Natural killer cell (primary cell): ENCODE data around the gene TRIM75. TPM values are rescaled to one million over a fixed set of nuclear protein-coding genes. Genes with fewer than 3 reads are reported as not detected.

Experiments
- ATAC-seq, 3 donors: fragments of 150-1000 bp in 2 of 3; fragments of 200-7000 bp in 1 of 3; cut with Tn5 transposase; 1 replicate in 1 of 3; 2 replicates in 2 of 3; pipeline ENCODE4 v1.10.0; 2021; ENCODE audit warnings: mild to moderate bottlenecking in 2 of 3, moderate library complexity in 2 of 3
- DNase-seq, 2 donors: peaks; one replicate each; pipeline versions ENCODE4 v3.0.0 to v3.0.0-alpha.2; 2013 to 2021; ENCODE audit warnings: mixed read lengths in 1 of 2
- H3K27ac ChIP-seq: one replicate; pipeline ENCODE4 v1.5.1; 2013; ENCODE audit warnings: mild to moderate bottlenecking, low read length
- H3K27me3 ChIP-seq: one replicate; pipeline ENCODE4 v1.6.1; 2013; ENCODE audit warnings: low read length; ENCODE audit not compliant: control insufficient read depth, insufficient read depth
- H3K36me3 ChIP-seq: one replicate; pipeline ENCODE4 v1.6.1; 2013; ENCODE audit warnings: low read length; ENCODE audit not compliant: control insufficient read depth, insufficient read depth
- H3K4me1 ChIP-seq: one replicate; pipeline ENCODE4 v1.6.1; 2013; ENCODE audit warnings: low read length; ENCODE audit not compliant: control insufficient read depth, insufficient read depth
- H3K4me3 ChIP-seq: one replicate; pipeline ENCODE4 v1.5.1; 2013; ENCODE audit warnings: low read length
- H3K9me3 ChIP-seq: one replicate; pipeline ENCODE4 v1.6.1; 2013; ENCODE audit warnings: low read length; ENCODE audit not compliant: control insufficient read depth, insufficient read depth
- H3K27ac Mint-ChIP-seq, 2 donors: one replicate each; pipeline ENCODE4 v1.8.0; 2022; ENCODE audit warnings: mild to moderate bottlenecking in 2 of 2, mixed read lengths in 2 of 2, moderate library complexity in 1 of 2
- H3K27me3 Mint-ChIP-seq, 2 donors: one replicate each; pipeline ENCODE4 v1.8.0; 2022; ENCODE audit warnings: low read depth in 2 of 2, mixed read lengths in 2 of 2
- H3K36me3 Mint-ChIP-seq: one replicate; pipeline ENCODE4 v1.8.0; 2022; ENCODE audit warnings: mixed read lengths
- H3K4me1 Mint-ChIP-seq, 2 donors: one replicate each; pipeline ENCODE4 v1.8.0; 2022; ENCODE audit warnings: mixed read lengths in 2 of 2
- H3K4me3 Mint-ChIP-seq: one replicate; pipeline ENCODE4 v1.8.0; 2022; ENCODE audit warnings: mild to moderate bottlenecking, moderate library complexity, mixed read lengths
- H3K9me3 Mint-ChIP-seq, 2 donors: one replicate each; pipeline ENCODE4 v1.8.0; 2022; ENCODE audit warnings: mixed read lengths in 2 of 2
- WGBS: methylation state at CpG from one replicate; pipeline ENCODE4 v1.1.7; 2013; ENCODE audit warnings: missing lambda C conversion rate; ENCODE audit not compliant: insufficient coverage; 5-methylcytosine and 5-hydroxymethylcytosine counted together
- intact Hi-C: fragments of 100-400 bp; cut with micrococcal nuclease; formaldehyde crosslinking; loops from one replicate; pipeline ENCODE4 v1.14.2; 2022
- total RNA-seq, 4 donors: library from RNA; stranded (reverse); fragments of 120-200 nt in 1 of 4; gene quantifications; one replicate each; pipeline versions ENCODE4 v1.2.3 to v1.2.4, GENCODE V29; 2013 to 2022
- TF ChIP-seq, protein P1 (sequence below): fragments of 200-600 bp; IDR thresholded peaks from one replicate; pipeline ENCODE4 v1.8.0; 2022; ENCODE audit warnings: antibody characterized with exemption

The TRIM75 gene
- total RNA-seq, 3 donors from 2014 or later (not counting 1 experiment from before 2014, with no cell fraction given), result not detected

DNA sequence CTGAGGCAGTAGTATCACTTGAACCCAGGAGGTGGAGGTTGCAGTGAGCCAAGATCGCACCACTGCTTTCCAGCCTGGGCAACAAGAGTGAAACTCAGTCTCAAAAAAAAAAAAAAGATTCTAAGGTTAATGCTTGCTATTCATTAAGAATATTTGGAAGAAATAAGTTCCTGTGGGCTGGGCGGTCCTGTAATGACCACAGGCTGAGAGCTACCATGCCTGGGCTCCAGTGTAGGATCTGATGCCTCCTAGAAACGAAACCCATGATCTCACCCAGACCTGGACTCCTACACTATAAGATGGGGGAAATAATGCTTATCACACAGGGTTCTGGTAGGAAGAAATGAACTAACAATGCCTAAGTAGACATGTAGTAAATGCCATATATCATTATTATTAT, 41.2 kb downstream of the TRIM75 start:
- WGBS, result 98% methylated on average over 2 of the region's 3 CpGs
- Histone ChIP-seq H3K36me3 (peaks cover 14% of the 10 kb centered on the region), H3K4me1 (no peaks in the 10 kb centered on the region), H3K9me3 (no peaks in the 10 kb centered on the region), H3K27ac (no peak overlapping the region), H3K4me3 (no peak overlapping the region), H3K27me3 (no peaks in the 10 kb centered on the region)
- H3K4me1 Mint-ChIP-seq, result no peaks in the 10 kb centered on the region
- H3K27me3 Mint-ChIP-seq, result no peaks in the 10 kb centered on the region
- H3K36me3 Mint-ChIP-seq, result no peaks in the 10 kb centered on the region
- TF ChIP-seq, protein P1, sequence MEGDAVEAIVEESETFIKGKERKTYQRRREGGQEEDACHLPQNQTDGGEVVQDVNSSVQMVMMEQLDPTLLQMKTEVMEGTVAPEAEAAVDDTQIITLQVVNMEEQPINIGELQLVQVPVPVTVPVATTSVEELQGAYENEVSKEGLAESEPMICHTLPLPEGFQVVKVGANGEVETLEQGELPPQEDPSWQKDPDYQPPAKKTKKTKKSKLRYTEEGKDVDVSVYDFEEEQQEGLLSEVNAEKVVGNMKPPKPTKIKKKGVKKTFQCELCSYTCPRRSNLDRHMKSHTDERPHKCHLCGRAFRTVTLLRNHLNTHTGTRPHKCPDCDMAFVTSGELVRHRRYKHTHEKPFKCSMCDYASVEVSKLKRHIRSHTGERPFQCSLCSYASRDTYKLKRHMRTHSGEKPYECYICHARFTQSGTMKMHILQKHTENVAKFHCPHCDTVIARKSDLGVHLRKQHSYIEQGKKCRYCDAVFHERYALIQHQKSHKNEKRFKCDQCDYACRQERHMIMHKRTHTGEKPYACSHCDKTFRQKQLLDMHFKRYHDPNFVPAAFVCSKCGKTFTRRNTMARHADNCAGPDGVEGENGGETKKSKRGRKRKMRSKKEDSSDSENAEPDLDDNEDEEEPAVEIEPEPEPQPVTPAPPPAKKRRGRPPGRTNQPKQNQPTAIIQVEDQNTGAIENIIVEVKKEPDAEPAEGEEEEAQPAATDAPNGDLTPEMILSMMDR, result no peak
- no peak overlapping the region for H3K4me3 Mint-ChIP-seq
- no peak overlapping the region for H3K27ac Mint-ChIP-seq
- intact Hi-C loops, result no loop called here
- no peaks in the 10 kb centered on the region for H3K9me3 Mint-ChIP-seq
- no peak for ATAC-seq
- DNase-seq, result no peak

GRCh38 chr4:165095291-165095690, 41.6 kb downstream of the TRIM75 start:
- no peak overlapping the region for H3K27ac Mint-ChIP-seq
- no peak overlapping the region for H3K4me3 Mint-ChIP-seq
- no peaks in the 10 kb centered on the region for H3K36me3 Mint-ChIP-seq

GRCh38 chr4:165096776-165097175, 43.1 kb downstream of the TRIM75 start:
- H3K27me3 ChIP-seq, result no peaks in the 10 kb centered on the region
- no peaks in the 10 kb centered on the region for H3K9me3 Mint-ChIP-seq
- WGBS, result 100% methylated on average over 1 of the region's 2 CpGs
- H3K27ac Mint-ChIP-seq, result no peak overlapping the region
- H3K27me3 Mint-ChIP-seq, result no peaks in the 10 kb centered on the region
- no peak overlapping the region for H3K4me3 ChIP-seq
- no peak overlapping the region for H3K27ac ChIP-seq
- H3K36me3 Mint-ChIP-seq, result no peaks in the 10 kb centered on the region
- no peak overlapping the region for H3K4me3 Mint-ChIP-seq
- ATAC-seq (no peak), DNase-seq (peak in 1 of 2 donors; percentile 26)
- peaks cover 22% of the 10 kb centered on the region for H3K36me3 ChIP-seq
- H3K9me3 ChIP-seq, result no peaks in the 10 kb centered on the region
- no peaks in the 10 kb centered on the region for H3K4me1 ChIP-seq
- intact Hi-C loops, result no loop called here
- TF ChIP-seq, protein P1, result peak; percentile 36
- H3K4me1 Mint-ChIP-seq, result no peaks in the 10 kb centered on the region

More at GRCh38 chr4:165095291-165095690, 41.6 kb downstream of the TRIM75 start:
- Histone ChIP-seq H3K4me3 (no peak overlapping the region), H3K9me3 (no peaks in the 10 kb centered on the region), H3K27ac (no peak overlapping the region), H3K27me3 (no peaks in the 10 kb centered on the region), H3K36me3 (peaks cover 15% of the 10 kb centered on the region), H3K4me1 (no peaks in the 10 kb centered on the region)
- ATAC-seq (no peak), DNase-seq (no peak)
- 85% methylated on average over 1 of the region's 1 CpG for WGBS
- H3K9me3 Mint-ChIP-seq, result no peaks in the 10 kb centered on the region
- no peaks in the 10 kb centered on the region for H3K27me3 Mint-ChIP-seq
- H3K4me1 Mint-ChIP-seq, result no peaks in the 10 kb centered on the region
- TF ChIP-seq, protein P1, result no peak
- intact Hi-C loops, result no loop called here

DNA sequence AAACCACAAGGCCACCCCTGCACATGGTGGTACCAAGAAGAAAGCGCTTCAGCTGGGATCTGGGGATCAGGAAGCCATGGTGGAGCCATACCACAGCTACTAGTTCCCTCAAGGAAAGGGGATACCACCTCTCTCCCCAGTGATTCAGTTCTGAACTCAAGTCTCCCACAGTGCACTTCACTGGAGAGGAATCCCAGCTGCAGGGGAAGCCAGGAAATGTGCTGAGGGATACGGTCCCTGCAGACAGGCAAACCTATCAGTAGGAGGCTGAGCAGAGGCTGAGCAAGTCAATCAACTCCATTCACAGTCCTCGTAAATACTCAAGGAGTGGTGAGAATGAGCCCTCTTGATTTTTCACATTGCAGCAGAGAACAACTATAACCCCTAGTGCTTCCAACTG, 48.0 kb downstream of the TRIM75 start:
- 98% methylated on average over 3 of the region's 3 CpGs for WGBS

More for the DNA sequence above, 48.0 kb downstream of the TRIM75 start:
- ATAC-seq (no peak), DNase-seq (no peak)
- no peaks in the 10 kb centered on the region for H3K27me3 ChIP-seq
- no peak overlapping the region for H3K27ac ChIP-seq
- peaks cover 10 to 16% of the 10 kb centered on the region in 2 donors for H3K4me1 Mint-ChIP-seq
- intact Hi-C loops, result no loop called here
- TF ChIP-seq, protein P1, result no peak
- no peaks in the 10 kb centered on the region for H3K36me3 Mint-ChIP-seq
- peaks cover 22% of the 10 kb centered on the region for H3K36me3 ChIP-seq
- H3K4me3 ChIP-seq, result no peak overlapping the region
- H3K4me3 Mint-ChIP-seq, result no peak overlapping the region
- H3K4me1 ChIP-seq, result no peaks in the 10 kb centered on the region
- no peaks in the 10 kb centered on the region for H3K9me3 Mint-ChIP-seq
- no peaks in the 10 kb centered on the region for H3K27me3 Mint-ChIP-seq
- H3K9me3 ChIP-seq, result no peaks in the 10 kb centered on the region
- H3K27ac Mint-ChIP-seq, result no peak overlapping the region
